HAP-1 (cell line): ENCODE measurements around the gene ATN1.

Source experiments
- DNase-seq, 2 experiments: peaks; one replicate each; pipeline ENCODE4 v3.0.0-alpha.2; 2016 to 2020; ENCODE audit warnings: low spot score in 2 of 2
- H3K27me3 ChIP-seq: fragments of 250-450 bp; sonication (Bioruptor Pico); 2 replicates; pipeline ENCODE4 v1.5.1; 2020; ENCODE audit warnings: low read depth, mild to moderate bottlenecking, moderate library complexity
- H3K36me3 ChIP-seq: fragments of 250-450 bp; sonication (Bioruptor Pico); replicated peaks from 2 replicates; pipeline ENCODE4 v1.5.1; 2020; ENCODE audit warnings: mild to moderate bottlenecking
- H3K4me1 ChIP-seq: fragments of 250-450 bp; sonication (Bioruptor Pico); 2 replicates; pipeline ENCODE4 v1.5.1; 2020; ENCODE audit warnings: mild to moderate bottlenecking
- H3K4me3 ChIP-seq: fragments of 250-450 bp; sonication (Bioruptor Pico); 2 replicates; pipeline ENCODE4 v1.5.1; 2020; ENCODE audit warnings: mild to moderate bottlenecking, moderate library complexity
- H3K9me3 ChIP-seq: fragments of 250-450 bp; sonication (Bioruptor Pico); 2 replicates; pipeline ENCODE4 v1.5.1; 2020; ENCODE audit warnings: mild to moderate bottlenecking, moderate library complexity
- in situ Hi-C: fragments of 300-500 bp; cut with MboI; formaldehyde crosslinking; loops from 3 replicates; pipeline ENCODE4 v1.14.3; 2020; ENCODE audit warnings: low sequenced_read_pairs, inconsistent platforms, mixed read lengths

The ATN1 gene

GRCh38 chr12:6980740-6981139 is 53.0 kb downstream of the ATN1 start:
- DNase-seq: no peak
- Histone ChIP-seq H3K36me3 (peaks cover 67% of the 10 kb centered on the region), H3K4me3 (no peak overlapping the region), H3K4me1 (no peaks in the 10 kb centered on the region), H3K27me3 (no peaks in the 10 kb centered on the region), H3K9me3 (no peaks in the 10 kb centered on the region)
- in situ Hi-C loops: no loop called here

- in situ Hi-C loops: no loop called here
- Histone ChIP-seq H3K9me3 (no peaks in the 10 kb centered on the region), H3K36me3 (peaks cover 60% of the 10 kb centered on the region), H3K27me3 (no peaks in the 10 kb centered on the region), H3K4me3 (no peak overlapping the region), H3K4me1 (no peaks in the 10 kb centered on the region)
- DNase-seq: no peak
Observed at GRCh38 chr12:6981152-6982052, 53.6 kb downstream of the ATN1 start.

GRCh38 chr12:6982532-6982931 is 54.8 kb downstream of the ATN1 start:
- in situ Hi-C loops: no loop called here
- no peaks in the 10 kb centered on the region for H3K4me1 ChIP-seq
- H3K9me3 ChIP-seq: no peaks in the 10 kb centered on the region
- no peaks in the 10 kb centered on the region for H3K27me3 ChIP-seq
- DNase-seq: no peak
- H3K4me3 ChIP-seq: no peak overlapping the region
- H3K36me3 ChIP-seq: peaks cover 53% of the 10 kb centered on the region

GRCh38 chr12:6987956-6988553 is 60.3 kb downstream of the ATN1 start:
- H3K4me3 ChIP-seq: no peak overlapping the region
- DNase-seq: no peak
- no peaks in the 10 kb centered on the region for H3K27me3 ChIP-seq
- H3K4me1 ChIP-seq: no peaks in the 10 kb centered on the region
- H3K36me3 ChIP-seq: peaks cover 34% of the 10 kb centered on the region
- H3K9me3 ChIP-seq: no peaks in the 10 kb centered on the region
- in situ Hi-C loops: no loop called here
